Kidney epithelial cell (primary cell): Measurements from ENCODE around the gene LAG3. TPM values are rescaled to one million over a fixed set of nuclear protein-coding genes. Genes with fewer than 3 reads are reported as not detected.

ENCODE experiments used
- DNase-seq: peaks from one replicate; pipeline ENCODE4 v3.0.0-alpha.2; 2010; ENCODE audit warnings: low read depth
- H3K27me3 ChIP-seq: 2 replicates; pipeline ENCODE4 v1.6.0; 2011; ENCODE audit warnings: low read length; ENCODE audit not compliant: control insufficient read depth, insufficient read depth
- H3K36me3 ChIP-seq: 2 replicates; pipeline ENCODE4 v1.5.1; 2011; ENCODE audit warnings: low read length; ENCODE audit not compliant: control insufficient read depth, insufficient read depth
- H3K4me3 ChIP-seq: 2 replicates; pipeline ENCODE4 v1.5.1; 2011; ENCODE audit warnings: low read depth, mild to moderate bottlenecking, control low read depth, low read length
- total RNA-seq: library from RNA; depleted of rRNA; stranded (reverse); fragments of >200 nt; gene quantifications from 2 replicates; pipeline ENCODE4 v1.2.3, GENCODE V29; 2015
- TF ChIP-seq, protein P1 (sequence below): IDR thresholded peaks from 2 replicates; pipeline ENCODE4 v1.5.1; 2011; ENCODE audit warnings: mild to moderate bottlenecking, moderate library complexity, low read length, control low read depth, inconsistent platforms; ENCODE audit not compliant: insufficient read depth, poor library complexity, severe bottlenecking

Gene LAG3
- total RNA-seq, 1 donor from 2014 or later, result not detected

DNA sequence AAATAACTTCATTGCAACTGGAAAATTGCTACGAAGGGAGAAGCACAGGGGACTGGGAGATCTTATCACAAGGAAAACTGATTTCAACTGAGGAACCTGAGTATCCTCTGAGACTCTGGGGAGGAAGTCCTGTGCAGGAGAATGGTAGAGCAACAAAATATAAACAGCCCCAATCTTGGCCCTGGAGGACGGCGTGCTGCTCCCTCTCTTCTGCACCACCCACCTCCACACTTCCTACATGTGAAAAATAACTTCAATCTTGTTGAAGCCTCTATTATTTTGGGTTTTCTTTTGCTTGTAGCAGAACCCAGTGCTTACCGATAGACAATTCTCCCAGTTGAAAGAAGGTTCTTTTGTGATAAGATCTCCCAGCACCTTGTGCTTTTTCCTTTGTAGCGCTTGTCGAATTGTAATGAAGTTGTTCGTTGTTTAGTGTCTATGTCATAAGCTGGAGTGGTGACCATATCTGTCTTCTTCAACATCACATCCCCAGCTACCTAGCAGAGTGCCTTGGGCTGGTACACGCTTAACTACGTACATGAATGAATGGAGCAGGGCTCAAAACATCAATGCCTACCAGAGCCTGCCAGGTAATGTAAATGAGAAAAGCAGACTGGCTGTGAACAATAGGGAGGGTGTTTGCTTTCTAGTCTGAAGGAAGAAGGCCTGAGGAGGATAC, 14.2 kb downstream of the LAG3 start:
- H3K36me3 ChIP-seq, result no peaks in the 10 kb centered on the region
- H3K27me3 ChIP-seq, result no peaks in the 10 kb centered on the region
- H3K4me3 ChIP-seq, result no peak overlapping the region
- no peak for DNase-seq
- TF ChIP-seq, protein P1, sequence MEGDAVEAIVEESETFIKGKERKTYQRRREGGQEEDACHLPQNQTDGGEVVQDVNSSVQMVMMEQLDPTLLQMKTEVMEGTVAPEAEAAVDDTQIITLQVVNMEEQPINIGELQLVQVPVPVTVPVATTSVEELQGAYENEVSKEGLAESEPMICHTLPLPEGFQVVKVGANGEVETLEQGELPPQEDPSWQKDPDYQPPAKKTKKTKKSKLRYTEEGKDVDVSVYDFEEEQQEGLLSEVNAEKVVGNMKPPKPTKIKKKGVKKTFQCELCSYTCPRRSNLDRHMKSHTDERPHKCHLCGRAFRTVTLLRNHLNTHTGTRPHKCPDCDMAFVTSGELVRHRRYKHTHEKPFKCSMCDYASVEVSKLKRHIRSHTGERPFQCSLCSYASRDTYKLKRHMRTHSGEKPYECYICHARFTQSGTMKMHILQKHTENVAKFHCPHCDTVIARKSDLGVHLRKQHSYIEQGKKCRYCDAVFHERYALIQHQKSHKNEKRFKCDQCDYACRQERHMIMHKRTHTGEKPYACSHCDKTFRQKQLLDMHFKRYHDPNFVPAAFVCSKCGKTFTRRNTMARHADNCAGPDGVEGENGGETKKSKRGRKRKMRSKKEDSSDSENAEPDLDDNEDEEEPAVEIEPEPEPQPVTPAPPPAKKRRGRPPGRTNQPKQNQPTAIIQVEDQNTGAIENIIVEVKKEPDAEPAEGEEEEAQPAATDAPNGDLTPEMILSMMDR, result no peak

DNA sequence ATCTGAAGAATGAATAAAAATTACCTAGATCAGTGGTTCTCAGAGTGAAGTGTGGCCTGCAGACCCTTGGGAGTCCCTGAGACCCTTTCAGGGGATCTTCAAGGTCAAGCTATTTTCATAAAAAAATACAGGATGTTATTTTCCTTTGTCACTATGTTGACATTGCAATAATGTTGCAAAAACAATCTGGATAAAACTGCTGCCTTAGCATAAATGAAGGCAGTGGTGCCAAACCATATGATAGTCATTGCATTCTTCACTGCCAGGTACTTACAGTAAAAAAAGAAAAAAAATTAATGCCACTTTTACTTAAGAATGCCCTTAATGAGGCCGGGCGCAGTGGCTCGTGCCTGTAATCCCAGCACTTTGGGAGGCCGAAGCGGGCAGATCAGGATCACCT, 15.0 kb downstream of the LAG3 start:
- DNase-seq, result no peak
- Histone ChIP-seq H3K36me3 (no peaks in the 10 kb centered on the region), H3K4me3 (no peak overlapping the region)

DNA sequence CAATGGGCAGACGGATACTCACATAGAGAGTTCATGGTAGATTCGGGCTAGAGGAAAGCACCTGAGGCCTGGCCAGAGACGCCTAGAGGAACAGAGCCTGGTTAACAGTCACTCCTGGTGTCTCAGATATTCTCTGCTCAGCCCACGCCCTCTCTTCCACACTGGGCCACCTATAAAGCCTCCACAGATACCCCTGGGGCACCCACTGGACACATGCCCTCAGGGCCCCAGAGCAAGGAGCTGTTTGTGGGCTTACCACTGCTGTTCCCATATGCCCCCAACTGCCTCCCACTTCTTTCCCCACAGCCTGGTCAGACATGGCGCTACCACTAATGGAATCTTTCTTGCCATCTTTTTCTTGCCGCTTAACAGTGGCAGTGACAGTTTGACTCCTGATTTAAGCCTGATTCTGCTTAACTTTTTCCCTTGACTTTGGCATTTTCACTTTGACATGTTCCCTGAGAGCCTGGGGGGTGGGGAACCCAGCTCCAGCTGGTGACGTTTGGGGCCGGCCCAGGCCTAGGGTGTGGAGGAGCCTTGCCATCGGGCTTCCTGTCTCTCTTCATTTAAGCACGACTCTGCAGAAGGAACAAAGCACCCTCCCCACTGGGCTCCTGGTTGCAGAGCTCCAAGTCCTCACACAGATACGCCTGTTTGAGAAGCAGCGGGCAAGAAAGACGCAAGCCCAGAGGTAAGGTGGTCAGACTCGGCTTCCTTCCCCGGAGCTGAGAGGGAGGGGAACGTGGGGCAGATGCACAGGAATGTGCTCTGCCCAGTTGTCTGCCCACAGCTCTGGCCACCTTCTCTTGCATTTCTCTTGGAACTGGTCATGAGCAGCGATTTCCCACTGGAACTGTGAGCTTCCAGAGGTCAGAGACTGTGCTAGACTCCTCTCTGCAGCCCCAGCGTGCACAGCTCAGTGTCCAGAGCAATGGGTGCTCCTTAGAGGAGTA, 16.9 kb downstream of the LAG3 start, which contains the start of gene CD4:
Gene CD4, plus strand, starts transcription at position 557 of the 953 bp plus-strand sequence. CDS start 10,611 bp downstream, outside the sequence.
- no peak for DNase-seq
- no peak within 1 kb of the TSS for H3K4me3 ChIP-seq
- no peaks in the 10 kb centered on the region for H3K36me3 ChIP-seq
- H3K27me3 ChIP-seq, result no peaks in the 10 kb centered on the region
- TF ChIP-seq, protein P1, result no peak

More for the DNA sequence above, 15.0 kb downstream of the LAG3 start:
- no peaks in the 10 kb centered on the region for H3K27me3 ChIP-seq
- TF ChIP-seq, protein P1, result no peak

DNA sequence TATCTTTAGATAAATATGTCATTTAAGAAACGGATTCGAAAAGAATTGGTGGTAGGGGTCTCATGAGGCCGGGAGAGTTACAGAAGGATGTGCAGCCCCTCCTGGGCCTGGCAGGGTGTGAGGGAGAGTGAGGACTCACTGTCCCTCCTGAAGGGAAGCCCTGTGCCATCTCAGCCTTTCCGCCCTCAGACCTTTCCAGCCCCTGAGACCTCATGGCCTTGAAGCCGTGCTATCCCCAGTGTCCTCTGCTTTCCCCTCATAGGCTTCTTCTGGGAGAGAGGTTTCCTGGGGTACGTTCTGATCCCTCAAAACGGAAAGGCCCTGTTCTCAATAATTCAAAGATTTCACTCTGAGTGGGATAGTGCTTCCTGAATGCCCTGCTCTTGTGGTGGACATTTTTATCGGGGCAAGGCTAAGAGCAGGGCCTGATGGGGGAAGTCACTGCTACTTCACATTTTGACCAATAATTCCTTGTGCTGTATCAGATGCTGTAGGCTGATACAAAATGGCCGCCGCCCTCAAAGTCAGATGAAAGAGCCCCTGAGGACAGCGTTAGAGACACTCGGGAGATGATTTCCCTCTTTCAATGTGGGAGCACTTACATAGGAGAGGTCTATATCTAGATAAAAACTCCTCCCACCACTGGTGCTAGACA, 18.3 kb downstream of the LAG3 start:
- DNase-seq, result no peak
- Histone ChIP-seq H3K4me3 (no peak overlapping the region), H3K27me3 (no peaks in the 10 kb centered on the region), H3K36me3 (no peaks in the 10 kb centered on the region)
- TF ChIP-seq, protein P1, result no peak

DNA sequence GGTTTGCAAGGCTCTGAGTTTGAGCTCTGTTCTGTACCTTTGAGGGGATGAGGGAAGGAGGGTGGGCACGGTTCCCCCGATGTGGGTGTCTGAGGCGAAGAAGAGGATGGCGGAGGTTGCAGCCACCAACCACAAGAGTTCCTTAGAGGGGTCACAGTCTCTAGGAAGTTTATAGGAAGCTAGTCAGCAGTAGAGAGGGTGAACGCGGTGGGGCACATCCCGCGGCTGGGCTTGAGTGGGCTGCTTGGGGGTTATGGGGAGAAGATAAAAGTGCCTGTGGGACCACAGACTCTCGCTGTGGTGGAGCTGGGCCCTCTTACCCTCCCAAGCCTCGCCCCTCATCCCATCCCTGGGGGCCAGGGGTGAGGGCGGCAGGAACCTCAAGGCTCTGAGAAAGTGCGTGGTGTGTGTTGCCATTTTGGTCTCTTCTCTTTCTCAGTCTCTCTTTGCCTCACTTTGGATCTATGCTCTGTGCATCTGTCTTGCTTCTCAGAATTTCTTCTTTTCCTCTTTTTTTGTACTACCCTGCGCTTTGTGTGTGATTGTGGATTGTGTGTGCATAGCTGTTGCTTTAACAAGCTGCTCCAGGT, 19.7 kb downstream of the LAG3 start:
- peaks cover 2% of the 10 kb centered on the region for H3K27me3 ChIP-seq
- TF ChIP-seq, protein P1, result no peak
- H3K36me3 ChIP-seq, result no peaks in the 10 kb centered on the region
- DNase-seq, result no peak
- H3K4me3 ChIP-seq, result no peak overlapping the region
